Karpas-422 (cell line): ENCODE results near the gene RAB36. TPM values are rescaled to one million over a fixed set of nuclear protein-coding genes. Genes with fewer than 3 reads are reported as not detected.
"Not testable (repeated sequence)": the region's sequence is repeated elsewhere in the genome, so short reads cannot be mapped to it uniquely, and the experiment has no call there.

Experiments
- DNase-seq: peaks from one replicate; pipeline ENCODE4 v3.0.0-alpha.2; 2015
- H2AFZ ChIP-seq: fragments of 200-600 bp; sonication (generic); 2 replicates; pipeline ENCODE4 v1.6.1; 2014; ENCODE audit warnings: antibody characterized with exemption, low read length, mixed read lengths
- H3K27ac ChIP-seq: fragments of 200-600 bp; sonication (generic); 2 replicates; pipeline ENCODE4 v1.5.1; 2014; ENCODE audit warnings: mild to moderate bottlenecking, low read length, moderate library complexity
- H3K27me3 ChIP-seq: fragments of 200-600 bp; sonication (generic); 2 replicates; pipeline ENCODE4 v1.6.1; 2014; ENCODE audit warnings: low read length, mixed read lengths
- H3K36me3 ChIP-seq: fragments of 200-600 bp; sonication (generic); 2 replicates; pipeline ENCODE4 v1.6.1; 2014; ENCODE audit warnings: low read length, mixed read lengths; ENCODE audit not compliant: insufficient read depth
- H3K4me1 ChIP-seq: fragments of 200-600 bp; sonication (generic); 2 replicates; pipeline ENCODE4 v1.6.1; 2014; ENCODE audit warnings: mild to moderate bottlenecking, low read length, mixed read lengths
- H3K4me2 ChIP-seq: fragments of 200-600 bp; sonication (generic); 2 replicates; pipeline ENCODE4 v1.6.1; 2014; ENCODE audit warnings: low read length, low read depth, mild to moderate bottlenecking; ENCODE audit not compliant: poor library complexity, severe bottlenecking
- H3K4me3 ChIP-seq: fragments of 200-600 bp; sonication (generic); 2 replicates; pipeline ENCODE4 v1.5.1; 2014; ENCODE audit warnings: mild to moderate bottlenecking, antibody characterized with exemption, low read length, mixed read lengths
- H3K79me2 ChIP-seq: fragments of 200-600 bp; sonication (generic); 2 replicates; pipeline ENCODE4 v1.6.1; 2014; ENCODE audit warnings: mild to moderate bottlenecking, low read length, mixed read lengths
- H3K9ac ChIP-seq: fragments of 200-600 bp; sonication (generic); 2 replicates; pipeline ENCODE4 v1.6.0; 2014; ENCODE audit warnings: low read length
- H3K9me2 ChIP-seq: fragments of 200-600 bp; sonication (generic), shearing (Covaris generic); replicated peaks from 2 replicates; pipeline ENCODE4 v1.6.0; 2014; ENCODE audit warnings: mild to moderate bottlenecking, low read length, moderate library complexity; ENCODE audit not compliant: insufficient read depth
- H3K9me3 ChIP-seq: fragments of 300-700, 200-600 bp; sonication (generic); 2 replicates; pipeline ENCODE4 v1.6.1; 2014; ENCODE audit warnings: low read length, mixed read lengths
- H4K20me1 ChIP-seq: fragments of 200-600 bp; sonication (generic); 2 replicates; pipeline ENCODE4 v1.6.1; 2014; ENCODE audit warnings: mild to moderate bottlenecking, antibody characterized with exemption, low read length, low read depth; ENCODE audit not compliant: insufficient read depth
- total RNA-seq: library from RNA; depleted of rRNA; stranded (reverse); fragments of >200 nt; shearing (Covaris generic); gene quantifications from 2 replicates; pipeline ENCODE4 v1.2.3, GENCODE V29; 2014; ENCODE audit warnings: low replicate concordance

RAB36 gene
- total RNA-seq, 1 experiment from 2014 or later, result 10.6 TPM

- no peaks in the 10 kb centered on the region for H4K20me1 ChIP-seq
- no peak overlapping the region for H2AFZ ChIP-seq
- H3K36me3 ChIP-seq, result no peaks in the 10 kb centered on the region
- DNase-seq, result no peak
- H3K27me3 ChIP-seq, result no peaks in the 10 kb centered on the region
- peak overlapping the region; percentile 25 for H3K4me2 ChIP-seq
- no peaks in the 10 kb centered on the region for H3K79me2 ChIP-seq
- H3K9me2 ChIP-seq, result no peaks in the 10 kb centered on the region
- H3K4me3 ChIP-seq, result no peak overlapping the region
- H3K9ac ChIP-seq, result peak overlapping the region; percentile 45; the same call in 1 of the 2 replicates
- H3K9me3 ChIP-seq, result no peaks in the 10 kb centered on the region
- H3K4me1 ChIP-seq, result peaks cover 31% of the 10 kb centered on the region
- H3K27ac ChIP-seq, result no peak overlapping the region
Measured at GRCh38 chr22:23127788-23128187, 17.5 kb upstream of the RAB36 start.

GRCh38 chr22:23128269-23129108 lies 16.8 kb upstream of the RAB36 start:
- Histone ChIP-seq H3K9me3 (no peaks in the 10 kb centered on the region), H3K4me2 (peak overlapping the region; percentile 25), H3K9ac (peak overlapping the region; percentile 45; the same call in 1 of the 2 replicates), H3K4me1 (peaks cover 31% of the 10 kb centered on the region), H4K20me1 (no peaks in the 10 kb centered on the region), H3K27me3 (no peaks in the 10 kb centered on the region), H3K9me2 (no peaks in the 10 kb centered on the region), H3K36me3 (no peaks in the 10 kb centered on the region), H3K4me3 (no peak overlapping the region), H3K79me2 (no peaks in the 10 kb centered on the region), H2AFZ (no peak overlapping the region), H3K27ac (no peak overlapping the region)
- DNase-seq, result peak; percentile 93

GRCh38 chr22:23129149-23129548 lies 16.1 kb upstream of the RAB36 start:
- Histone ChIP-seq H3K9me3 (no peaks in the 10 kb centered on the region), H3K4me3 (no peak overlapping the region), H3K27ac (no peak overlapping the region), H3K9me2 (no peaks in the 10 kb centered on the region), H2AFZ (no peak overlapping the region), H3K9ac (no peak overlapping the region), H3K4me2 (no peak overlapping the region), H3K27me3 (no peaks in the 10 kb centered on the region), H3K36me3 (no peaks in the 10 kb centered on the region), H4K20me1 (no peaks in the 10 kb centered on the region), H3K79me2 (no peaks in the 10 kb centered on the region), H3K4me1 (peaks cover 31% of the 10 kb centered on the region)
- no peak for DNase-seq

GRCh38 chr22:23130697-23131096 lies 14.6 kb upstream of the RAB36 start:
- Histone ChIP-seq H3K36me3 (no peaks in the 10 kb centered on the region), H2AFZ (no peak overlapping the region), H4K20me1 (no peaks in the 10 kb centered on the region), H3K9me2 (no peaks in the 10 kb centered on the region), H3K27me3 (no peaks in the 10 kb centered on the region), H3K27ac (no peak overlapping the region), H3K9me3 (no peaks in the 10 kb centered on the region), H3K79me2 (no peaks in the 10 kb centered on the region), H3K4me2 (no peak overlapping the region), H3K4me1 (peaks cover 34% of the 10 kb centered on the region), H3K4me3 (no peak overlapping the region), H3K9ac (no peak overlapping the region)
- DNase-seq, result no peak

- Histone ChIP-seq H4K20me1 (no peaks in the 10 kb centered on the region), H2AFZ (no peak overlapping the region), H3K79me2 (no peaks in the 10 kb centered on the region), H3K9me3 (no peaks in the 10 kb centered on the region), H3K9ac (peak overlapping the region; percentile 13; the same call in 1 of the 2 replicates), H3K27ac (peak overlapping the region; percentile 21; the same call in 1 of the 2 replicates), H3K4me2 (peak overlapping the region; percentile 27), H3K36me3 (no peaks in the 10 kb centered on the region), H3K9me2 (no peaks in the 10 kb centered on the region), H3K27me3 (no peaks in the 10 kb centered on the region), H3K4me3 (no peak overlapping the region), H3K4me1 (peaks cover 47% of the 10 kb centered on the region)
- DNase-seq, result no peak
Measured at GRCh38 chr22:23131931-23132330, 13.3 kb upstream of the RAB36 start.

GRCh38 chr22:23132376-23133091 lies 12.7 kb upstream of the RAB36 start:
- Histone ChIP-seq H4K20me1 (no peaks in the 10 kb centered on the region), H3K9me3 (no peaks in the 10 kb centered on the region), H3K27ac (peak overlapping the region; percentile 21; the same call in 1 of the 2 replicates), H3K4me1 (peaks cover 53% of the 10 kb centered on the region), H3K36me3 (no peaks in the 10 kb centered on the region), H3K9me2 (no peaks in the 10 kb centered on the region), H3K4me2 (no peak overlapping the region), H3K9ac (peak overlapping the region; percentile 13; the same call in 1 of the 2 replicates), H3K4me3 (no peak overlapping the region), H3K79me2 (no peaks in the 10 kb centered on the region), H2AFZ (no peak overlapping the region), H3K27me3 (no peaks in the 10 kb centered on the region)
- DNase-seq, result no peak

- Histone ChIP-seq H3K79me2 (no peaks in the 10 kb centered on the region), H3K27ac (no peak overlapping the region), H3K4me1 (peaks cover 59% of the 10 kb centered on the region), H3K9me3 (no peaks in the 10 kb centered on the region), H3K4me3 (no peak overlapping the region), H3K27me3 (no peaks in the 10 kb centered on the region), H4K20me1 (no peaks in the 10 kb centered on the region), H3K36me3 (no peaks in the 10 kb centered on the region), H3K4me2 (no peak overlapping the region), H3K9me2 (no peaks in the 10 kb centered on the region), H3K9ac (no peak overlapping the region), H2AFZ (no peak overlapping the region)
- DNase-seq, result no peak
Measured at GRCh38 chr22:23133922-23134321, 11.4 kb upstream of the RAB36 start.

- Histone ChIP-seq H3K27ac (peak overlapping the region; percentile 93), H3K4me1 (peaks cover 71% of the 10 kb centered on the region), H3K4me3 (peak overlapping the region; percentile 40), H3K9ac (peak overlapping the region; percentile 67), H3K4me2 (peak overlapping the region; percentile 63)
- DNase-seq, result peak; percentile 76
- H3K9me3 ChIP-seq, H2AFZ ChIP-seq, H3K36me3 ChIP-seq, H3K9me2 ChIP-seq, H3K27me3 ChIP-seq, H4K20me1 ChIP-seq, H3K79me2 ChIP-seq: not testable (repeated sequence)
Measured at GRCh38 chr22:23136991-23137390, 8.3 kb upstream of the RAB36 start.
